ENCODE data around the gene PLOD2.

- TF ChIP-seq, protein P1, sequence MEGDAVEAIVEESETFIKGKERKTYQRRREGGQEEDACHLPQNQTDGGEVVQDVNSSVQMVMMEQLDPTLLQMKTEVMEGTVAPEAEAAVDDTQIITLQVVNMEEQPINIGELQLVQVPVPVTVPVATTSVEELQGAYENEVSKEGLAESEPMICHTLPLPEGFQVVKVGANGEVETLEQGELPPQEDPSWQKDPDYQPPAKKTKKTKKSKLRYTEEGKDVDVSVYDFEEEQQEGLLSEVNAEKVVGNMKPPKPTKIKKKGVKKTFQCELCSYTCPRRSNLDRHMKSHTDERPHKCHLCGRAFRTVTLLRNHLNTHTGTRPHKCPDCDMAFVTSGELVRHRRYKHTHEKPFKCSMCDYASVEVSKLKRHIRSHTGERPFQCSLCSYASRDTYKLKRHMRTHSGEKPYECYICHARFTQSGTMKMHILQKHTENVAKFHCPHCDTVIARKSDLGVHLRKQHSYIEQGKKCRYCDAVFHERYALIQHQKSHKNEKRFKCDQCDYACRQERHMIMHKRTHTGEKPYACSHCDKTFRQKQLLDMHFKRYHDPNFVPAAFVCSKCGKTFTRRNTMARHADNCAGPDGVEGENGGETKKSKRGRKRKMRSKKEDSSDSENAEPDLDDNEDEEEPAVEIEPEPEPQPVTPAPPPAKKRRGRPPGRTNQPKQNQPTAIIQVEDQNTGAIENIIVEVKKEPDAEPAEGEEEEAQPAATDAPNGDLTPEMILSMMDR (IDR thresholded peaks at IDR 0.05; ENCODE audit: low read depth, low read length, poor library complexity, severe bottlenecking) = no peak
- TF ChIP-seq EZH2phosphoT487 (IDR thresholded peaks at IDR 0.05; ENCODE audit: borderline replicate concordance, low read length) = no peak
Observed at GRCh38 chr3:146040630-146041029, 120.4 kb downstream of the PLOD2 start.

Measured in DOHH2 (cell line).